ENCODE data around the gene PET100. TPM values are rescaled to one million over a fixed set of nuclear protein-coding genes. Genes with fewer than 3 reads are reported as not detected.

Gene PET100
- total and polyA plus RNA-seq, 10 of the 15 experiments (the other 5 are each of a cell fraction or from before 2014, with no cell fraction given): 47.0 to 462 (median 126) TPM

GRCh38 chr19:7632340-7633203 is 3.0 kb downstream of the PET100 start (continued):
- TF ChIP-seq WRNIP1 (IDR thresholded peaks at IDR 0.05; ENCODE audit: borderline replicate concordance, low read depth, low read length) (no peak), BHLHE40 (IDR thresholded peaks at IDR 0.05; ENCODE audit: borderline replicate concordance in 1 of 2, low read depth in 2 of 2, low read length in 1 of 2) (no peak), ZBTB4 (CRISPR knock-in tag; IDR thresholded peaks at IDR 0.05) (no peak), SREBF1 (IDR thresholded peaks at IDR 0.05; ENCODE audit: low read length) (no peak), SPI1 (IDR thresholded peaks at IDR 0.05; ENCODE audit: borderline replicate concordance, insufficient read depth, low read depth, low read length) (no peak)

DNA sequence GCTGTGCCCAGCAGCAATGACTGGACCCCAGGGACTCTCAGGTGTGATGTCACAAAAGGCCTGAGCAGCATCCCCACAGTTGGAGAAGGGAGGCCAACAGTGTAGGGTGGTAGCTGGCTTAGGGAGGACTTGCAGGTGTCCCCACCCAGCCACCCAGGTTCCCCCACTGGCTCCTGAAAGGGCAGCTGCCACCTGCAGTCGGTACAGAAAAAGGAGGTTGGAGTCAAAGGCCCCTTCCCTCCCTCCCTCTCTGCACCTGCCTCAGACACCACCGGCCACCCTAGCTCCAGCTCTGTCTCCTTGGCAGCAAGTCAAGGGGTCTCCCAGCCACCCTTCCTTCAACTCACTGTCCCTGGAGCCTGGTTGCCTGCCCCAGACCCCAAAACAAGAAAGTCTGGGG is 4.1 kb downstream of the PET100 start, which contains the start of gene PCP2:
Gene PCP2 (minus strand): TSS at position 22 of the 400 bp plus-strand sequence. CDS start 262 bp downstream, outside the sequence.
- WGBS (ENCODE audit: insufficient coverage, insufficient replicate concordance, low lambda C conversion rate, missing lambda C conversion rate): 0% methylated on average over 1 of the region's 2 CpGs
- H3K4me3 ChIP-seq: no peak within 1 kb of the TSS
- H3K27ac ChIP-seq (ENCODE audit: control insufficient read depth, insufficient read depth): no peak within 1 kb of the TSS
- FAIRE-seq (no peak), DNase-seq (ENCODE audit: low read depth, low spot score) (no peak), ATAC-seq (no peak)
- H2AFZ ChIP-seq (ENCODE audit: control insufficient read depth, low read depth, low read length): no peak within 1 kb of the TSS
- ChIA-PET SMC1A (ENCODE audit: uncharacterized antibody, unreplicated experiment) (no interaction called here), CTCF (no interaction called here), RAD21 (ENCODE audit: unreplicated experiment) (no interaction called here), POLR2A (interaction anchor here (0.6 kb wide), 1 partner anchor 262 kb away, joined by 3 read pairs; no protein-coding TSS in a partner anchor)
- H3K4me1 ChIP-seq (ENCODE audit: control insufficient read depth, insufficient read depth, low read length): peaks cover 20% of the 10 kb centered on the region
- H4K20me1 ChIP-seq (ENCODE audit: control insufficient read depth, insufficient read depth): no peaks in the 10 kb centered on the region
- no peak for TF ChIP-seq ASH2L (IDR thresholded peaks at IDR 0.05; ENCODE audit: borderline replicate concordance, low read depth)
- BruUV-seq (replicated peaks): no TSS peak
- in situ Hi-C loops (cut with MboI): no loop called here
- H3K79me2 ChIP-seq (ENCODE audit: control insufficient read depth, insufficient read depth, low read length): peaks cover 34% of the 10 kb centered on the region
- H3K27me3 ChIP-seq (replicated peaks in 1 of 2; ENCODE audit: control insufficient read depth in 2 of 2, insufficient read depth in 2 of 2, low read length in 1 of 2): no peaks in the 10 kb centered on the region
- intact Hi-C loops (cut with micrococcal nuclease; ENCODE audit: unreplicated experiment): no loop called here
- no peak within 1 kb of the TSS for H3K4me2 ChIP-seq (ENCODE audit: control insufficient read depth, insufficient read depth)
- no peaks in the 10 kb centered on the region for H3K9me3 ChIP-seq (replicated peaks; ENCODE audit: control insufficient read depth, insufficient read depth, low read length)
- no peaks in the 10 kb centered on the region for H3K36me3 ChIP-seq (ENCODE audit: control insufficient read depth in 2 of 2, insufficient read depth in 2 of 2, low read length in 1 of 2)
- H3K9ac ChIP-seq (ENCODE audit: control insufficient read depth, insufficient read depth, low read length): no peak within 1 kb of the TSS

Data from GM12878 (cell line).